GM21529 (cell line): Measurements from ENCODE around the gene LDB3.
A peak's percentile ranks its signal among the peaks of the same experiment; 100 is the strongest.
"Not testable (repeated sequence)": the region's sequence is repeated elsewhere in the genome, so short reads cannot be mapped to it uniquely, and the experiment has no call there.

Experiments used
- ATAC-seq: cut with Tn5 transposase; IDR thresholded peaks from one replicate; pipeline ENCODE4 v1.9.1; 2021; ENCODE audit not compliant: unreplicated experiment

The LDB3 gene, protein sequence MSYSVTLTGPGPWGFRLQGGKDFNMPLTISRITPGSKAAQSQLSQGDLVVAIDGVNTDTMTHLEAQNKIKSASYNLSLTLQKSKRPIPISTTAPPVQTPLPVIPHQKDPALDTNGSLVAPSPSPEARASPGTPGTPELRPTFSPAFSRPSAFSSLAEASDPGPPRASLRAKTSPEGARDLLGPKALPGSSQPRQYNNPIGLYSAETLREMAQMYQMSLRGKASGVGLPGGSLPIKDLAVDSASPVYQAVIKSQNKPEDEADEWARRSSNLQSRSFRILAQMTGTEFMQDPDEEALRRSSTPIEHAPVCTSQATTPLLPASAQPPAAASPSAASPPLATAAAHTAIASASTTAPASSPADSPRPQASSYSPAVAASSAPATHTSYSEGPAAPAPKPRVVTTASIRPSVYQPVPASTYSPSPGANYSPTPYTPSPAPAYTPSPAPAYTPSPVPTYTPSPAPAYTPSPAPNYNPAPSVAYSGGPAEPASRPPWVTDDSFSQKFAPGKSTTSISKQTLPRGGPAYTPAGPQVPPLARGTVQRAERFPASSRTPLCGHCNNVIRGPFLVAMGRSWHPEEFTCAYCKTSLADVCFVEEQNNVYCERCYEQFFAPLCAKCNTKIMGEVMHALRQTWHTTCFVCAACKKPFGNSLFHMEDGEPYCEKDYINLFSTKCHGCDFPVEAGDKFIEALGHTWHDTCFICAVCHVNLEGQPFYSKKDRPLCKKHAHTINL

DNA sequence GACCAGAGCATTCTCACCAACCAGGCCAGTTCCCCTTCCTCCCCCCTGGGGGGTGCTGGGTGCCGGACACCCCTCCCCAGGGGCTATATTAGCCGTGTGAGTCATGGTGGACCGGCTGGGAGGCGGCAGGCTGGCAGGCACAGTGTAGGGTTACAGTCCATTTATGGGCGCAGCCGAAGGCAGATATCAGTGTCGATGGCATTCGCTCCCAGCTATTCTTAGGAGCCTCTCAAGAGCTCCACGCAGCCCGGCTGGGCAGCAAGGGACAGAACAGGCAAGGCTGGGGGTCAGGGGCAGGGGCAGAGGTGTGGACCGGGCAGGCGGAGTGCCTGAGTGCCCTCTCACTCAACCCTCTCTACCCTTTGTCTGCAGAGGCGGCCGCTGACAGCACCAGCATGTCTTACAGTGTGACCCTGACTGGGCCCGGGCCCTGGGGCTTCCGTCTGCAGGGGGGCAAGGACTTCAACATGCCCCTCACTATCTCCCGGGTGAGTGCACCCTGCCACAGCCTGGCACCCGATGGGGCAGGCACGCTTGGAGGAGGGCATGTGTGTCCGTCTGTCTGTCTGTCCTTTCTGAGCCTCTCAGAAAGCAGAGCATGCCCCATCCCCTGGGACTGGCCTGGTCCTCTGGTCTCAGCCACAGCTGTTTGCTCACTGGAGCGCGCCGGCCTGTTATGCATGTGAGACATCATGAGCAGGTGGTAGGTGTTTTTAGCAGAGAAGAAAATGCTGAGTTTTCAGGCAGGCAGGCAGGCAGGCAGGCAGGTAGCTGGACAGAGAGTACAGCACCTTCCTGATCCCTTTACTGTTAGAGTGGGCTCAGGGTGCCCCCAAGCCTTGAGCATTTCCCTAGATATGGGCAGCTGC, at the start of gene LDB3:
Gene LDB3 (plus strand): TSS at position 215 of the 869 bp plus-strand sequence. CDS start 181 bp downstream, at position 396.
- peak; percentile 49 for ATAC-seq

DNA sequence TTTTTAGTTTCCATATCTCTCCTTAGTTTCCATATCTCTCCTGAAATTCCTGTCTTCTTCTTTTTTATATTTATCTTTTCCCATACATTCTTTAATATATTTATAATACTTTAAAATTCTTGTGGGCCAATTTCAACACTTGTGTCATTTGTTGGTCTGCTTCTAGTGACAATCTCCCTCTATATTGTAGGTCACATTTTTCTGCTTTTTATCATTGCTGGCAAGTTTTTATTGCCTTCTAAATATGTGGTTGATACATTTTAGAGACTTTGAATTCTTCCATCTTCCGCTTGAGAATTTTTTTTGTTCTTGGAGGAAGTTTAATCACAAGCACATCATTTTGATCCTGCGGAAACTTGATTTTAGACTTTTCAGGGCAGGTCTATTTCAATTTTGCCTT, 40.0 kb upstream of the LDB3 start:
- ATAC-seq = no peak

DNA sequence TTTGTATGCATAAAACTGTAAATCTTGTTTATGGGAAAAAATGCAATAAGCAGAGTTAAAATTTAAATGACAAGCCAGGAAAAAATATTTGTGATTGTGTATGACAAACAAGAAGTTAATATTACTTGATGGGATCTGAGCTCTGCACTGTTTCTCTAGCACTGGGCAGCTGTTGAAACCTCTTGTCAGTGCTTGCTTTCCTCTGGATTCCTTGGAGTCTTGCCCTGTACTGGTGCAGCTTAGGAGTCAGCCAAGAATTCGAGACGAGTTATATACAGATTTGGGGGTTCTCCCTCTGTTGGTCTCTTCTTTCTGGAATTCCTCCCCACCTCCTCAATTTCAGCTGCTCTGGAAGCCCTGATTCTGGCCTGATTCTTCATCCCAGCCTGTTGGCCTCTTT, 38.2 kb upstream of the LDB3 start:
- no peak for ATAC-seq

DNA sequence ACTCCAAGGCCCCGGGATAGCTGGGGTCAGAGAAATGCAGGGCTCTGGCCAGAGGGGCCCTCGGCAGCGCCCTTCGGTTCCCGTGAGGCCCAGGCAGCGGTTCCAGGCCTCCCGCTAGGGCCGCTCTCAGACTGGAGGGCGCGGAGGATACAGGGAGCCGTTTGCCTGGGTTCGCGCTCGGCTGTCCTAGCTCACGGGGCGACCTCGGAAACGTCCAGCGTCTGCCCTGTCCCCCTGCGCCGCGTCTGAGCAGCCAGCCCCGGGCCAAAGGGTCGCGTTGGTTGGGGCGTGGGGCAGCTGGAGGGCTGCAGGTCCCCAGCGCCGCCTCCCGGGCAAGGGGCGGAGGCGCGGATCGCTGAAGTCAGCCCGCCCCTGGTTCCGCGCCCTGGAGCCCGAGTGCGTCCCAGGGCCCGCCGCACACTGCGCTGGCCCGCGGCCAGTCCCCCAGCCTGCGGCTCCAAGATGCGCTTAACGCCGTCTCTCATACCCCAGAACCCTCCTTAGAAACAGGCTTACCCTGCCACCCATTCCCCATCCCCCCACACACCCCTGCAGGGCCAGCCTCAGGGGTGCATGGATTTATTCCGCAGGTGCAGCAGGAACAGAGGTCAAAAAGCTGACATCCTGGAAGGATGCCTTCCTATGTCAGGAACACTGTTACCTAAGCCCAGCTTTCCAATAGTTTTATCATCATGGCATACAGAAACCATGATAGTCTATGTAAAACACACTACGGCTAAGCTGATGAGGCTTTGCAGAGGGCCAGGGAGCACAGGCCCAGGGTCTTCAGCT, 36.1 kb upstream of the LDB3 start:
- no peak for ATAC-seq

DNA sequence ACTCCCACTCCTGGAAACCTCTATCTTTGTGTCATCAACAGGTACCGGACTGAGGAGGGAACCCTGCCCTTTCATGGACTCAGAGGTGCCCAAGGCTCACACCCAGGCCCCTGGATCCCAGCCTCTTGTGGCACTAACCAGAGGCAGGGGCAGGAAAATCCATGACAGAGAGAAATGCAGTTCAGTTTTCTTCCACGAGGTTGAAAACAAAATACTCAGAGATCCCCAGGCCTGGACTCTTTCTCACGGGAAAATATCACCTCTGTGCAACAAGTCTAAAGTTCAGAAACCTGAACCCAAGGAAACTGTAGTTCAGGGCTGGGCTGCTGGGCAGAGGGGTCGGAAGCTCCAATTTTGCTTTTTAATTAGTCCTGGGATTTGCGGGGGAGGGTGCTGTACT, 35.4 kb upstream of the LDB3 start:
- no peak for ATAC-seq

DNA sequence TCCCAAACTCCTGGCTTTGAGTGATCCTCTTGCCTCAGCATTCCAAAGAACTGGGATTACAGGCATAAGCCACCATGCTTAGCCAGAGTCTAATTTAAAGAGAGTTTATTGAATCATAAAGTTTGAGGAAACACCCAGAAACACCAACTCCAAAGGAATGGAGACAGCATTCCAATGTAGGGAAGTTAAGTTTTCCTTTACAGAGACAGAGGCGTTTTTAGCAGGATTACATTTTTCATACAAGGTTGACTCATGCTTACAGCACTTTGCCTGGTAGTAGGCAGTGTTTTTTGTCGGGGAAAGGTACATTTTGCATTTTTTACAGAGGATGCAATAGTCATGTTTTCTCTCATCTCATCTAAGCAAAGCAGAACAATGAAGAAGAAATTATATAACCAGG, 32.9 kb upstream of the LDB3 start:
- no peak for ATAC-seq

DNA sequence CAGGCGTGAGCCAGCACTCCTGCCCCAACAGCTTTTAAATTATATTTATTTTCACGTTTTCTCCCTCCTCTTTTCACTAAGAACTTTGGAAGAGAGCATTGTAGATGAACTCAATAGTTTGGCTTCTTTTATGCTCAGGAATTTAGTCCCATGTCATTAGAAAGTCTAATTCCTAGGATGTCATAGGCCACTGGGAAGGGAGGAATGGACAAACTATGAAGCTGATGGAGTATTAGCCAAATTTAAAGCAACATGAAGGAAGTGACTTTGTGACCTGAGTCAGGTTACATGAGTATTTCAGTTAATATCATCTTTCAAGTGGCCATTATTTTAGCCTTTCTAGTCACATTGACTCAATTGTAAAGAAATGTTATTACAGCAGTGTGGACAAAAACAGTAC, 32.0 kb upstream of the LDB3 start:
- no peak for ATAC-seq

DNA sequence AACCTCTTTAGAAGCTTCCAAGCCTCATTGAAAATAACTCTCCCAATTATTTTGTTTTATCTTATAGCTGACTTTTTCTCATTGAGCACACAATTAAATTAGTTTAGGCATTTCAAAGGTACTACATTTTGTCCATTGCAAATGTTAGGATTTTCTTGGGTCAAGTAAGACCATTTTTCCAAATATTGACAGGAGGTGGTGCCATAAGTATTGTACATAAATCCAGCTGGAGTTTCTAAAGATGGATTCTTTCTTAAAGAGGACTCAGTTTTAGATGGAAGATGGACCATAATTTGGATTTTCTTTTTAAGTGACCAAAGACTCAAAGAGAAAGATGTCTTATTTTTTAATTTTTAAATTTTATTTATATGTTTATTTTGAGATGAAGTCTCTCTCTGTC, 26.3 kb upstream of the LDB3 start:
- ATAC-seq = no peak

DNA sequence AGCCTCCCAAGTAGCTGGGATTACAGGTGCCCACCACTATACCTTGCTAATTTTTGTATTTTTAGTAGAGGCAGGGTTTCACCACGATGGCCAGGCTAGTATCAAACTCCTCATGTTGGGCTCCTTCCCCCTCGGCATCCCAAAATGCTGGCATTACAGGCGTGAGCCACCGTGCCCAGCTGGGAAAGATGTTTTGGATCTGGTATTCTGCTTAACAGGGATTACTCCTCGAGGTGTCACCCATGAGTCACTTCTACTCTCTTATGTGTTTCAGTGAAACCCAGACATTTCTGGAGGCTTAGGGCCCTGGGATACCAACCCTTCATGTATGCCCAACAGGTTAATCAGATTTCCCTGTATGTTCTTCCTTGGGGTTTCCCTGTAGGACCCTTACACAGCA, 25.8 kb upstream of the LDB3 start:
- peak; percentile 21 for ATAC-seq

DNA sequence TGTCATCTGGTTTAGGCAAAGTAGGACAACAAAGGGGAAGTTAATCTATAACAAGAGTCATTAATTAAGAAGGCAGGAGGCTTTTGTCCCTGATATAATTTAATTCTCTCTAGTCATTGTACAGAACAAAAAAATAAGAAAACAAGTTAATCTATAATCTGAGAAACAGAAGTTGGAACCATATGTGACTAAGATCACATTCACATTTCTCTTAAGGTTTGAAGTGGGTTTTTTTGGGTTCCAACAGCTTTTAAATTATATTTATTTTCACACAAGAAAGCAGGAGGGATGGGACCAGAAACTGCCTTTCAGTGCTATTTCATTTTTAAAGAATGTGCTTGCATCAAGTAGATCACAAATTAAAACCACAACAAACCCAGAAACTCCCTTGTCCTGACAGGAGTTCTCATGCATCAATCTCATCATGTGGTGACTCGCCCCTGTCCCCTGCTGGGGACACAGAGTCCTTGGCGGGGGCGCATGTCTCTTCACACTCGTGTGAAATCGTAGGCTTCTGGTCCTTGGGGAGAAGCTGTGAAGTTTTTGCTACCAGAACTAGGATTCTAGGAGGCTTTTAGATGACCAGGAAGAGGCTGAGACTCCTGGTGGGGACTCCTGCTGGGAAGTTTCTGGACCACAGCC, 24.0 kb upstream of the LDB3 start:
- ATAC-seq = no peak

DNA sequence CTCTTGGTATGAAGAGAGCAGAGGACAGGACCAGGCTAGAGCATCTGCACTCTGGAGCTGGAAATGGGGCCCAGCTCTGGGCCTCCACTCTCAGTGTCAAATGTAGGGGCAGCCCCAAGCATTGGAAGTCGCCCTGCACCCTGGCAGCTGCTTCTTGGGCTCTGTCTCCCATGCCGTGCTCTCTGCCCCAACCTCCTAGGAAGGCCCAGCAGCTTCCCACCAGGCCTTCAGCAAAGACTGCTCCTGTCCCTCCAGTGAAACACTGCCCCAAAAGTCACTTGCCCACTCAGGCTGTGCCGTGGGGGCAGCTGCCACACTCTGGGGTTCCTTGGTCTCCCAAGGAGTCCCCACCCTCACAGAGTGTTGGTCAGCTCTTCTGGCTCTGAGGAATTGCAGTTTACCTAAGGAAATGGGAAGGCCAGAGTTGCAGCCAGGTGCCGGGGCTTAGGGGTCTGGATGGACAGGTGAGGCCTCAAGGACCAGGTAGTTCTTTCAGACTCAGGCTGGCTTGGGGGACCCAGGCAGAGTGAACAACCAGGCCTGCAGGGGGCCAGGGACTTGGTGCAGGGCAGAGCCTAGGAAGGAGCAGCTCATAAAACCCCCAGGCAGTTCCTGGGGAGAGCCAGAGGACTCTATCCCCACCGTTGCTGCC, 23.4 kb upstream of the LDB3 start:
- ATAC-seq = no peak

DNA sequence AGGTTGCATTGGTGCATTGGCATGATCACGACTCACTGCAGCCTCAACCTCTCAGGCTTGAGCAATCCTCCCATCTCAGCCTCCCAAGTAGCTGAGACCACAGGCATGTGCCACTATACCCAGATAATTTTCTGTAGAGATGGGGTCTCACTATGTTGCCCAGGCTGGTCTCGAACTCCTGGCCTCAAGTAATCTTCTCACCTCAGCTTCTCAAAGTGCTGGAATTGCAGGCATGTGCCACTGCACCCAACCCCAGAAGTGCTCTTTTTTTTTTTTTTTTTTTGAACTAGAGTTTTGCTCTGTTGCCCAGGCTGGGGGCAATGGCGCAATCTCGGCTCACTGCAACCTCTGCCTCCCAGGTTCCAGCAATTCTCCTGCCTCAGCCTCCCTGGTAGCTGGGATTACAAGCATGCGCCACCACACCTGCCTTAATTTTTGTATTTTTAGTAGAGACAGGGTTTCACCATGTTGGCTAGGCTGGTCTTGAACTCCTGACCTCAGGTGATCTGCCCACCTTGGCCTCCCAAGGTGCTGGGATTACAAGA, 22.6 kb upstream of the LDB3 start:
- ATAC-seq = not testable (repeated sequence)

DNA sequence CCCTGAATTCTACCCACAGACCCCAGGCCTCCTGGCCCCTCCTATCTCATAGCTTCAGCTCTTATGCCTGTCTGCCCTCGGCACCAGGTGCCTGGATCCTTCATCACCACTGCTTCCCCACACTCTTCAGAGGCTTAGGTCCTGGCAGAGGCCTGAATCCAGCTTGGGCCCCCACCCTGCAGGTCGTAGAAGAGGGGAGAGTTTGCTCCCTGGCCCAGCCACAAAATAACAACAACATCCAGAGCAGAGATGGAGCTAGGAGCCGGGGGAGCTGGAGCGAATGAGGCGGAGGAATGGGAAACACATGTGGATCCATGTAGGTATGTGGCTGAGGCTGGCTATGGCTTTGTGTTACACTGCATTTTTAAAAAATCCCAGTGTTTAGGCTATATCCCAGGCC, 21.8 kb upstream of the LDB3 start:
- no peak for ATAC-seq

DNA sequence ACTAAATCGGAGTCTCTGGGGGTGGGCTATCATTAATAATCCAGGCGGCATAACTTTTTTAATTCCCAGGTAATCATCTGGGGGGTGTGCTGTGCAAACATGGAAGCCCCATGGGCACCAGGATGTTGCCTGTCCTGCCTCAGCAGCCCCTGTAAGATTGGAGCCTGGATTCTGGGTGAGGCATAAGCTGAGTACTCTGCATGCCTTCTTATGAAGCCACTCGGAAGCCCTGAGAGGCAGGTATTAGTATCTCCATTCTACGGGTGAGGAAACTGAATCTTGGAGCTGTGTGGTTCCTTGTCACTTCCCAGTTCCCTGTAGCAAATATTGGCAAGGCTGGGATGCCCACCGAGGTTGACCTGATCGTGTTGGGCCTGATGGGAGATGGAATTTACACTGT, 21.4 kb upstream of the LDB3 start:
- no peak for ATAC-seq

DNA sequence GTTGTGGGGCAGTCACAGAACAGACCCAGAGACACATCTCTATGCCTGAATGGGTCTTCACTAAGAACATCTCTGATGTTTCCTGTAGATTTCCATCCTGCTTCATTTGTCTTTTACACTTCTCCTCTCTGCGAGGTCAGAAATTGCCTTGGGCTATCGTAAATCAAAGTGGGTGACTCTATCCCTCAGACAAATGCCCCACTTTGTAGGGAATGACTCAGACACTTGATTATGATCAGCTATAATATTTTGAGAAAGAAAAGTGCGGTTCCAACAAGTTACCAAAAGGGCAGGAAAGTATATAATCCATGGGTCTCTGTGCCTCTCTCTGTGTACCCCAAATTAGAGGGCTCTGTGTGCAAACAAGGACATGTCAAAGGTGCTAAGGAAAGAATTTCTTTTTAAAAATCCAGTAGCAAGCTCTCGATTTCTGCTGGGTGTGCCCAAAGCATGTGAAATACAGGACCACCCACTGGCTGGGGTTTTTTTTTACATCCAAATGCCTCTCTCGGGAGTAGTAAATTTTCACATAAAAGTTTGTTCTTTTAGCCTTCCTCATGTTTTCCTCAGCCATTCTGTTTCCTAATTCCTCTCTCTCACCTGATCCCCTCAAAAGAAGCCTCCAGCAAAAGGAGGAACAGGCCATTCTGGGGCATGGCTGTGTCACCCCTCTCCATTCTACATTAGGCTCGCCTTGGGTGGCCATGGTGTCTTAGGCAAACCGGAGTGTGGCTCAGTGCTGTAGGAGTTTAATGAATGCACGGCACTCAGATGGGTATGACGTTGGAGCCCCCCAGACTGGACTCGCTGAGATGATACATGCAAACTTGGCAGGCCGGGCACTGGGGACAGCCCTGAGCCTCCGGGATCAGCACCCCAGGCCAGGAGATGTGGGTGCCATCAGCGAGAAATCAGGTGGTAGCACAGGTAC, 20.3 kb upstream of the LDB3 start:
- ATAC-seq = no peak

DNA sequence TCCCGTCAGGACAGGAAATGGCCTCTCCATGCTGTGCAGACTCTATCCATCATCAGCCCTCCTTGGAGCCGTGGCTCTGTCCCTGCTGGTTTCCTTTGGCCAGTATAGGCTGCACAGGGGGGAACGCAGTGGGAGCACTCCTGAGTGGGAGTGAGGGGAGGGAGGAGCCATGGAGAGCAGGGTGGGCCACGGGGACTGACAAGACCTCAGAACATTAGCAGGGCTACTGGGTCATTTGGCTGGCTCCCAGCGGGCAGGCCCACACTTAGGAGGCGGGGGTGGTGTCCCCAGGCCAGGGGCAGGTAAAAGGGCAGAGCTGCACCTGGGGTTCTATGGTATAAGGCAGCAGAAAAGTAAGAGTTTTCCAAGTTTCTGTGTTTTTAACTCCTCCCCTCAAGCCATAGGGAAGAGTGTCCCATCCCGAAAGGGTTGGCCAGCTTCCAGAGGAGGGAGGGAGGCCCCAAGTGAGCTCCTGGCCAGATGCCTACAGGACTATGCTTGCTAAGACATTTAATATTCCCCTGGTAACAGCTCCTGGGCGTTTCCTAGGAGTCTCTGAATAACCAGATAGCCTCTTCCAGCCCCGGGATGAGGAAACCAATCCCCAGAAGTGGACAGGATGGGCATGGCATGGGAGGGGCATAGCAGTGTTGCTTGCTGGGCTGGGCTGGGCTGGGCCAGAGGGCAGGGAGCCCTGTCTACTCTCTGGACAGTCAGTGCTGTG, 19.4 kb upstream of the LDB3 start:
- no peak for ATAC-seq

DNA sequence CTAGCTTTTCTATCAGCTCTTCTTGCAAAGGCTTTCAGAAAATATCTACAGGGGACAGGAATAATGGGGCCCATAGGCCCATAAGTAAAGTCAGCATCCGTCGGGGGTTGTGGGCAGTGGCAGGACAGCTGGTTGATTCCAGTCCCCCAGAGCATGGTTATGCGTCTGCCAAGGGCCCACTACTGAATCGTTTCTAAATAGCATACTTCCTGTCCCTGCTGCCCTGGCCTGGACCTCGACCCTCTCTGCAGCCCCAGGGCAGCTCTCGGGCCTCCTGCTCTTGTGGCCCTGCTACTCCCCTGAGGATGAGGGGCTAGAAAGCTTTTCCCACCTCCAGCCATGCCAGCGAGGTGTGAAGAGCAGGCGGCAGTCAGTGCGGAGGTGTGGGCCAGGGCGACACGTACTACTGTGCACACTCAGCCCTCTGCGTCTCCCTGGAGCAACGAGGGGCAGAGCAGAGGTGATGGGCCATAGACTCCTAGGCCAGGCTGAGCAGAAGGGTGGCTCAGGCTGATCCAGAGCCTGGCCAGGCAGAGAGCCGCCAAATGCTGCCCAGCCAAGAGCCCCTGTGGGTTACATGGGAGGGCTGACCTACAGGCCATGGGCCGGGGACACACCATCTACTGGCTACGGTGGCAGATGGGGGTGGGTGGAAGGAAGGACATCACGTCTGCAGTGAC, 18.7 kb upstream of the LDB3 start:
- no peak for ATAC-seq
